Measurements from ENCODE around the gene FYN. TPM values are rescaled to one million over a fixed set of nuclear protein-coding genes. Genes with fewer than 3 reads are reported as not detected.

FYN gene
- total and polyA plus RNA-seq, 2 of the 8 experiments (the other 6 are each of a cell fraction or from before 2014, with no cell fraction given): 46.8 to 97.2 TPM

- TF ChIP-seq CHD7 (IDR thresholded peaks at IDR 0.05; ENCODE audit: insufficient replicate concordance, low read length) (no peak), BCL11A (IDR thresholded peaks at IDR 0.05; ENCODE audit: low read depth in 2 of 2, low read length in 2 of 2) (no peak), ASH2L (IDR thresholded peaks at IDR 0.05; ENCODE audit: low read length) (no peak), USF2 (IDR thresholded peaks at IDR 0.05; ENCODE audit: low read length) (no peak), POLR2AphosphoS5 (IDR thresholded peaks at IDR 0.05; ENCODE audit: low read depth, low read length) (no peak), EGR1 (IDR thresholded peaks at IDR 0.05; ENCODE audit: borderline replicate concordance, low read depth, low read length) (no peak), TEAD4 (IDR thresholded peaks at IDR 0.05; ENCODE audit: low read depth, low read length) (no peak)
Measured at GRCh38 chr6:111842271-111842822, 30.9 kb downstream of the FYN start (continued).
